HG02943 (cell line): ENCODE measurements around the gene FOXP1.
A peak's percentile ranks its signal among the peaks of the same experiment; 100 is the strongest.

Experiments
- ATAC-seq: cut with Tn5 transposase; IDR thresholded peaks from one replicate; pipeline ENCODE4 v1.9.1; 2021; ENCODE audit warnings: mild to moderate bottlenecking, low read depth, moderate library complexity; ENCODE audit not compliant: unreplicated experiment

Gene FOXP1

GRCh38 chr3:71232175-71232679 is 351.3 kb downstream of the FOXP1 start:
- no peak for ATAC-seq

GRCh38 chr3:71231680-71232079 is 351.8 kb downstream of the FOXP1 start:
- no peak for ATAC-seq

- no peak for ATAC-seq
These were observed 353.4 kb downstream of the FOXP1 start for GRCh38 chr3:71229905-71230657.

- no peak for ATAC-seq
These were observed 355.2 kb downstream of the FOXP1 start for GRCh38 chr3:71228156-71228866.

GRCh38 chr3:71227270-71227661 is 356.3 kb downstream of the FOXP1 start:
- ATAC-seq: peak; percentile 5

- peak; percentile 71 for ATAC-seq
These were observed 356.8 kb downstream of the FOXP1 start for GRCh38 chr3:71226565-71227269.

- no peak for ATAC-seq
These were observed 357.5 kb downstream of the FOXP1 start for GRCh38 chr3:71225951-71226564.

- ATAC-seq: no peak
These were observed 358.4 kb downstream of the FOXP1 start for GRCh38 chr3:71225002-71225684.

GRCh38 chr3:71219744-71220638 is 363.5 kb downstream of the FOXP1 start:
- ATAC-seq: peak; percentile 96

GRCh38 chr3:71218508-71218907 is 365.0 kb downstream of the FOXP1 start:
- ATAC-seq: no peak

- ATAC-seq: no peak
These were observed 365.8 kb downstream of the FOXP1 start for GRCh38 chr3:71217640-71218222.

- no peak for ATAC-seq
These were observed 368.2 kb downstream of the FOXP1 start for GRCh38 chr3:71215351-71215750.

- ATAC-seq: no peak
These were observed 368.7 kb downstream of the FOXP1 start for GRCh38 chr3:71214797-71215196.

- ATAC-seq: no peak
These were observed 369.5 kb downstream of the FOXP1 start for GRCh38 chr3:71214016-71214415.

- no peak for ATAC-seq
These were observed 372.4 kb downstream of the FOXP1 start for GRCh38 chr3:71211083-71211482.

- no peak for ATAC-seq
These were observed 373.1 kb downstream of the FOXP1 start for GRCh38 chr3:71210257-71211007.

GRCh38 chr3:71208211-71209095 is 375.1 kb downstream of the FOXP1 start:
- ATAC-seq: no peak
